Neural crest cell (in vitro differentiated cells): Measurements from ENCODE around the gene PSD4. TPM values are rescaled to one million over a fixed set of nuclear protein-coding genes. Genes with fewer than 3 reads are reported as not detected.
A peak's percentile ranks its signal among the peaks of the same experiment; 100 is the strongest.

Source experiments
- DNase-seq: peaks from one replicate; pipeline ENCODE4 v3.0.0; 2021; ENCODE audit warnings: low read depth, mixed read lengths, low spot score
- H3K27ac Mint-ChIP-seq: one replicate; pipeline ENCODE4 v1.8.0; 2021; ENCODE audit warnings: mild to moderate bottlenecking, mixed read lengths; ENCODE audit not compliant: unreplicated experiment
- H3K27me3 Mint-ChIP-seq: 2 replicates; pipeline ENCODE4 v1.8.0; 2021; ENCODE audit warnings: low read depth, mild to moderate bottlenecking, mixed read lengths
- H3K36me3 Mint-ChIP-seq: 2 replicates; pipeline ENCODE4 v1.8.0; 2021; ENCODE audit warnings: low read depth, mild to moderate bottlenecking, mixed read lengths
- H3K4me1 Mint-ChIP-seq: 2 replicates; pipeline ENCODE4 v1.8.0; 2021; ENCODE audit warnings: mixed read lengths
- H3K4me3 Mint-ChIP-seq: one replicate; pipeline ENCODE4 v1.8.0; 2021; ENCODE audit warnings: mild to moderate bottlenecking, mixed read lengths
- H3K9me3 Mint-ChIP-seq: 2 replicates; pipeline ENCODE4 v1.8.0; 2021; ENCODE audit warnings: mixed read lengths
- total RNA-seq: library from RNA; stranded (reverse); gene quantifications from 2 replicates; pipeline ENCODE4 v1.2.1, GENCODE V29; 2021
- TF ChIP-seq, protein P1 (sequence below): fragments of 200-600 bp; sonication (generic); conservative IDR thresholded peaks from 2 replicates; pipeline ENCODE4 v1.5.0; 2021; ENCODE audit warnings: antibody characterized with exemption, mild to moderate bottlenecking

PSD4 gene
- total RNA-seq, 1 donor from 2014 or later = 2.9 TPM

DNA sequence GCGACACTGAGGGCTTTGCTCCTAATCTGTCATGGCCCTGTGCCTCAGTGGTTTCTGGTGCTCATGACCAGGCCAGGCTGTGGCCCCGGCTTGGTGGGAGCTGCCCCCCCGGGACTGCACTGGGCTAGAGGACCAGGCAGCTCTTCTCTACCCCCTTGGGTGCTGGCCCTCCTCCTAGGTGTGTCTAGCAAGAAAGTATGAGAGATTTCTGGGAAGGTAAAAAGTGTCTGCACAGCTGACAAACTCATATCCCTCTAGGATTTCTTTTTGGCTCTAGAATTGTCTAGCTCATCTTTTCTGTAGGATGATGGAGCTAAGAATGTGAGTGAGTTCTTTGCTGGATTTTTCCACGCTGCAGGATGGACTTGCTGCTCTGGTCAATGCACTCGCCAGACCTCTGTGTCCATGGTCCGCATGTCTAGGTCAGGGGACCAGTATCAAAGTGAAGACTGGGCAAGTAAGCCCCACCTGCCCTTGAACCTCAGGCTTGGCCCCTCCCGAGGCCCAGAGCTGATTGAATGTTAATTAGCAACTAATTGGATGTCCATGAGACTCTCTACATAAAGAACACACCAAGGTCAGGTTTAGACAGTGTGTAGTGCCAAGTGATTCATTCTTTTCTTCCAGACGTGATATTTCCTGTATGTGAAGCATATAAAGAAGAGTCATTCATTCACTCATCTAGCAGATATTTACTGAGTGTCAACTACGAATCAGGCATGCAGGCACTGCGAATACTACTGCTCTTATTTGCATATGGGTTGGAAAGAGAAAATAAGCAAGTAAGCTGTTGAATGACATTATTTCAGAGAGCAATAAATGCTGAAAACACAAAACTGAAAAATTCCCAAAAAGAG is 15.6 kb upstream of the PSD4 start:
- Mint-ChIP-seq H3K27me3 (peaks cover 22% of the 10 kb centered on the region), H3K36me3 (no peaks in the 10 kb centered on the region), H3K4me3 (peak overlapping the region; percentile 87), H3K4me1 (peaks cover 12% of the 10 kb centered on the region), H3K27ac (peak overlapping the region; percentile 68), H3K9me3 (no peaks in the 10 kb centered on the region)
- TF ChIP-seq, protein P1, sequence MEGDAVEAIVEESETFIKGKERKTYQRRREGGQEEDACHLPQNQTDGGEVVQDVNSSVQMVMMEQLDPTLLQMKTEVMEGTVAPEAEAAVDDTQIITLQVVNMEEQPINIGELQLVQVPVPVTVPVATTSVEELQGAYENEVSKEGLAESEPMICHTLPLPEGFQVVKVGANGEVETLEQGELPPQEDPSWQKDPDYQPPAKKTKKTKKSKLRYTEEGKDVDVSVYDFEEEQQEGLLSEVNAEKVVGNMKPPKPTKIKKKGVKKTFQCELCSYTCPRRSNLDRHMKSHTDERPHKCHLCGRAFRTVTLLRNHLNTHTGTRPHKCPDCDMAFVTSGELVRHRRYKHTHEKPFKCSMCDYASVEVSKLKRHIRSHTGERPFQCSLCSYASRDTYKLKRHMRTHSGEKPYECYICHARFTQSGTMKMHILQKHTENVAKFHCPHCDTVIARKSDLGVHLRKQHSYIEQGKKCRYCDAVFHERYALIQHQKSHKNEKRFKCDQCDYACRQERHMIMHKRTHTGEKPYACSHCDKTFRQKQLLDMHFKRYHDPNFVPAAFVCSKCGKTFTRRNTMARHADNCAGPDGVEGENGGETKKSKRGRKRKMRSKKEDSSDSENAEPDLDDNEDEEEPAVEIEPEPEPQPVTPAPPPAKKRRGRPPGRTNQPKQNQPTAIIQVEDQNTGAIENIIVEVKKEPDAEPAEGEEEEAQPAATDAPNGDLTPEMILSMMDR = no peak
- no peak for DNase-seq

DNA sequence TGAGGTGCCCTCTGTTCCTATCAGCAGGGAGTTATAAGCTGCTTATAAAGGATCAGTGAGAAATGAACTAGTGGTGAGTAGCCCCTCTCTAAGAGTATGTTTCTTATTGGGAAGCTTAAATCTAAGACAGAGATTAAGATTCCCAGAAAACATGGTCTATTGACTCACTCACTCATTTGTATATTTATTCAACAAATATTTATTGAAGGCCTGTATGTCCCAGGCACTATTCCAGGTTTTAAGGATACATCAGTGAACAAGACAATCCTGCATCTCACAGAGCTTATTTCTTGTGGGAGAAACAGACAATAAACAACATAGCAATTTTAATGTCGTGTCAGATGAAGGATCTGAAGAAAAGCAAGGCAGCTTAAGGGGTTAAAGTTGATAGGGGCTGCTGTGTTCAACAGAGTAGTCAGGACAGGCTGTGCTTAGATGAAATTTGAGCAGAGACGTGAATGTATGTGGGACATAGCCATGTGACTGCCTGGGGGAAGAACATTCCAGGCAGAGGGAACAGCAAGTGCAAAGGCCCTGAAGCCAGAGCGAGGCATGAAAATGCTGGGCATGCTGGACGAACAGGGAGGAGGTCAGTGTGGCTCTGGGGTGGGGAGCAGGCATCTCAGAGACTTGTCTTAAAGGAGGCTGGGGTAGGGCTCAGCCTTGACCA is 14.8 kb upstream of the PSD4 start:
- Mint-ChIP-seq H3K4me1 (peaks cover 14% of the 10 kb centered on the region), H3K4me3 (no peak overlapping the region), H3K27ac (no peak overlapping the region), H3K27me3 (peaks cover 22% of the 10 kb centered on the region), H3K36me3 (no peaks in the 10 kb centered on the region), H3K9me3 (no peaks in the 10 kb centered on the region)
- TF ChIP-seq, protein P1 = no peak
- DNase-seq = no peak

DNA sequence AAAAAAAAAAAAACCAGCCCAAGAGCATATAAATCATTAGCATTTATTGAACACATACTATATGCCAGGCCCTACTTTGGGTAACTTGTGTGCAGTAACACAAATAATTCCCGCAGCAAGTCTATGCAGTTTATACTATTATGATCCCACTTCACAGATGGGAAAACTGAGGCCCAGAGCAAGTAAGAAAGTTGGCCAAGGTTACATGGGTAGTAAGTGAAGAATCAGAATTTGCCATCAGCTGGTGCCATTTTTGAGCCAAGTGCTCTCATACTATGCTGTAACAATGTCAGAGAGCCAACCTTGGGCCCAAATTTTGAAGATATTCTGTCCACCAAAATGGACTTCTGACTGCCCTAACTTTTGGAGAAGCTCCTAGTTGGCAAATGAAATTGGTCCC is 13.5 kb upstream of the PSD4 start:
- peaks cover 16% of the 10 kb centered on the region for H3K27me3 Mint-ChIP-seq
- no peaks in the 10 kb centered on the region for H3K9me3 Mint-ChIP-seq
- no peak overlapping the region for H3K4me3 Mint-ChIP-seq
- TF ChIP-seq, protein P1 = no peak
- H3K4me1 Mint-ChIP-seq = peaks cover 26% of the 10 kb centered on the region
- no peaks in the 10 kb centered on the region for H3K36me3 Mint-ChIP-seq
- no peak for DNase-seq
- H3K27ac Mint-ChIP-seq = no peak overlapping the region

DNA sequence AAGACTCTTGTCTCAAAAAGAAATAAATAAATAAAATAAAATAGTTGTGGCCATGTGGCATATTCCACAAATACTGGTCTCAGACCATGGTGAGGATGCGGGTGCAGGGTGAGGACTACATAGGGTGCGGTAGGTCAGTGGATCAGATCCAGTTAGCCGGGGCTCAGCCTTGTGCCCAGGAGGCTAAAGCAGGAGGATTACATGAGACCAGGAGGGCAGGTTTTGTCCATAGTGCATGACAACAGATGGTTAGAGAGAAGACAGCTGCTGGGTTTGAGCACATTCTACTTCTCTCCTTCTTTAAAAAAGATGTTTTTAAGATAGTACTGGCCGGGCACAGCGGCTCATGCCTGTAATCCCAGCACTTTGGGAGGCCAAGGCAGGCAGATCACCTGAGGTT is 12.8 kb upstream of the PSD4 start:
- DNase-seq = no peak
- Mint-ChIP-seq H3K4me1 (peaks cover 32% of the 10 kb centered on the region), H3K36me3 (no peaks in the 10 kb centered on the region), H3K4me3 (no peak overlapping the region), H3K27me3 (peaks cover 13% of the 10 kb centered on the region), H3K9me3 (no peaks in the 10 kb centered on the region), H3K27ac (no peak overlapping the region)
- TF ChIP-seq, protein P1 = no peak

DNA sequence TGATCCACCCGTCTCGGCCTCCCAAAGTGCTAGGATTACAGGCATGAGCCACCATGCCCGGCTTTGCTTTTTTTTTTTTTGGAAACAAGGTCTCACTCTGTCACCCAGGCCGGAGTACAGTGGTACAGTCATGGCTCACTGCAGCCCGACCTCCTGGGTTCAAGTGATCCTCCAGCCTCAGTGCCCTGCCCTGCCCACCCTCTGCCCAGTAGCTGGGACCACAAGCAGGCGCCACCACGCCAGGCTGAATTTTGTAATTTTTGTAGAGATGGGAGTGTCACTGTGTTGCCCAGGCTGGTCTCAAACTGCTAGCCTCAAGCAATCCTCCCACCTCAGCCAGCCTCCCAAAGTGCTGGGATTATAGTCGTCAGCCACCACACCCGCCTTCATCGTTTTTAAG is 11.6 kb upstream of the PSD4 start:
- H3K4me3 Mint-ChIP-seq = no peak overlapping the region
- no peaks in the 10 kb centered on the region for H3K36me3 Mint-ChIP-seq
- DNase-seq = no peak
- no peak overlapping the region for H3K27ac Mint-ChIP-seq
- TF ChIP-seq, protein P1 = no peak
- peaks cover 9% of the 10 kb centered on the region for H3K27me3 Mint-ChIP-seq
- H3K4me1 Mint-ChIP-seq = peaks cover 30% of the 10 kb centered on the region
- no peaks in the 10 kb centered on the region for H3K9me3 Mint-ChIP-seq
